ENCODE data around the gene OR1F1.
"Not testable (repeated sequence)": the region's sequence is repeated elsewhere in the genome, so short reads cannot be mapped to it uniquely, and the experiment has no call there.

Gene OR1F1

GRCh38 chr16:3180445-3180878, 7.5 kb upstream of the OR1F1 start:
- H3K27me3 ChIP-seq (ENCODE audit: control insufficient read depth, low read length), result peaks cover 39% of the 10 kb centered on the region
- no peak overlapping the region for H3K4me3 ChIP-seq (ENCODE audit: low read length)
- no peak for TF ChIP-seq EZH2phosphoT487 (IDR thresholded peaks at IDR 0.05; ENCODE audit: borderline replicate concordance, low read length)
- TF ChIP-seq, protein P1, sequence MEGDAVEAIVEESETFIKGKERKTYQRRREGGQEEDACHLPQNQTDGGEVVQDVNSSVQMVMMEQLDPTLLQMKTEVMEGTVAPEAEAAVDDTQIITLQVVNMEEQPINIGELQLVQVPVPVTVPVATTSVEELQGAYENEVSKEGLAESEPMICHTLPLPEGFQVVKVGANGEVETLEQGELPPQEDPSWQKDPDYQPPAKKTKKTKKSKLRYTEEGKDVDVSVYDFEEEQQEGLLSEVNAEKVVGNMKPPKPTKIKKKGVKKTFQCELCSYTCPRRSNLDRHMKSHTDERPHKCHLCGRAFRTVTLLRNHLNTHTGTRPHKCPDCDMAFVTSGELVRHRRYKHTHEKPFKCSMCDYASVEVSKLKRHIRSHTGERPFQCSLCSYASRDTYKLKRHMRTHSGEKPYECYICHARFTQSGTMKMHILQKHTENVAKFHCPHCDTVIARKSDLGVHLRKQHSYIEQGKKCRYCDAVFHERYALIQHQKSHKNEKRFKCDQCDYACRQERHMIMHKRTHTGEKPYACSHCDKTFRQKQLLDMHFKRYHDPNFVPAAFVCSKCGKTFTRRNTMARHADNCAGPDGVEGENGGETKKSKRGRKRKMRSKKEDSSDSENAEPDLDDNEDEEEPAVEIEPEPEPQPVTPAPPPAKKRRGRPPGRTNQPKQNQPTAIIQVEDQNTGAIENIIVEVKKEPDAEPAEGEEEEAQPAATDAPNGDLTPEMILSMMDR (IDR thresholded peaks at IDR 0.05; ENCODE audit: low read depth, low read length, poor library complexity, severe bottlenecking), result no peak
- no peaks in the 10 kb centered on the region for H4K20me1 ChIP-seq (ENCODE audit: control insufficient read depth, insufficient read depth, low read depth, low read length)
- H3K36me3 ChIP-seq (ENCODE audit: control insufficient read depth, low read length), result no peaks in the 10 kb centered on the region
- no peaks in the 10 kb centered on the region for H3K9me2 ChIP-seq (replicated peaks; ENCODE audit: control insufficient read depth, low read length)
- no peak overlapping the region for H3K4me2 ChIP-seq (ENCODE audit: low read length)
- H3K27ac ChIP-seq (ENCODE audit: low read depth, low read length), result no peak overlapping the region
- H3F3A ChIP-seq (ENCODE audit: control insufficient read depth, insufficient read depth), result no peaks in the 10 kb centered on the region
- H3K79me2 ChIP-seq (ENCODE audit: control insufficient read depth, low read length), result no peaks in the 10 kb centered on the region
- H3K9me3 ChIP-seq (ENCODE audit: control insufficient read depth, insufficient read depth, low read length), result 0 out of 2 replicates have a peak, but pooled peaks cover 4% of the 10 kb centered on the region
- peaks cover under 1% of the 10 kb centered on the region; the same call in 1 of the 2 replicates for H3K4me1 ChIP-seq (ENCODE audit: control insufficient read depth, low read length)

GRCh38 chr16:3182293-3182607, 5.8 kb upstream of the OR1F1 start:
- not testable (repeated sequence) for H3K4me3 ChIP-seq (ENCODE audit: low read length)

DNA sequence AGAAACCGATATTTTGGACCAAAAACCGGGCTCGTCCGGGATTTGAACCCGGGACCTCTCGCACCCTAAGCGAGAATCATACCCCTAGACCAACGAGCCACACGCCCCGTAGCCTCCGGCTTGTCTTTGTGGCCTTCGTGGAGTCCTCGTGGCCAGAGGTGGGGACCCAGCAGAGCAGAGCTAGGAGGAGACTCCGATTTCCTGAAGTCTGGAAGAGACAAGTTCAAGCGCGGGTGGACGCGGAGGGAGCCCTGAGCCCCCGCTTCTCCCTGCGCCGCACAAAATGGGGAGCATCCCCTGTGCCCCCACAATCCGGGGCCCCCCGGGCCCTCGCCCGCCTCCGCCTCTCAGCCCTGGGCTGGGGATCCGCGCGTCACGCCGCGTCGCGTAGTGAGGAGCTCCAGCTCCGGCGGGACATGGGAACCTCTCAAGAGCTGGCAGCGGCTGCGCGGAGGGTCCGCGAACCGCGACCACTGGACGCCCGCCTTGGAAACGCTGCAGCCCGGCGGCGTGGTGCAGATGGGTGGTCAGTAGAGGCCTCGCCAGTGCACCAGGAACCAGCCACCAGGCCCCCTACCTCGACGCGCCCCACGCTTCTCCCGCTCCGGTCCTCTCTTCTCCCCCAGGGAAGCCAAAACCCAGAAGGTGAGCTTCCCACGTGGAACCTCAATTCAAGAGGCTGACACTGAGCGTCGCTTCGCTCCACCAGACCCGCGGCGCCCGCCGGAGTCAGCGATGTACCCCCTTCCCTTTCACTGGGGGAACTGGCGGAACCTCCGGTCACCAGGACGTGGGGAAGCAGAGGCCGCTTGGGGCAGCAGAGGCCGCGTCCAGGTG, 5.2 kb upstream of the OR1F1 start:
- Histone ChIP-seq H3K4me3 (ENCODE audit: low read length) (no peak overlapping the region), H3K4me2 (ENCODE audit: low read length) (no peak overlapping the region), H4K20me1 (ENCODE audit: control insufficient read depth, insufficient read depth, low read depth, low read length) (no peaks in the 10 kb centered on the region), H3K36me3 (ENCODE audit: control insufficient read depth, low read length) (no peaks in the 10 kb centered on the region), H3K4me1 (ENCODE audit: control insufficient read depth, low read length) (no peaks in the 10 kb centered on the region), H3K9me3 (ENCODE audit: control insufficient read depth, insufficient read depth, low read length) (0 out of 2 replicates have a peak, but pooled peaks cover 4% of the 10 kb centered on the region), H3K79me2 (ENCODE audit: control insufficient read depth, low read length) (no peaks in the 10 kb centered on the region), H3K27me3 (ENCODE audit: control insufficient read depth, low read length) (peaks cover 47% of the 10 kb centered on the region), H3F3A (ENCODE audit: control insufficient read depth, insufficient read depth) (no peaks in the 10 kb centered on the region), H3K27ac (ENCODE audit: low read depth, low read length) (no peak overlapping the region), H3K9me2 (replicated peaks; ENCODE audit: control insufficient read depth, low read length) (no peaks in the 10 kb centered on the region)
- TF ChIP-seq, protein P1 (IDR thresholded peaks at IDR 0.05; ENCODE audit: low read depth, low read length, poor library complexity, severe bottlenecking), result no peak
- TF ChIP-seq EZH2phosphoT487 (IDR thresholded peaks at IDR 0.05; ENCODE audit: borderline replicate concordance, low read length), result no peak

More at GRCh38 chr16:3182293-3182607, 5.8 kb upstream of the OR1F1 start:
- not testable (repeated sequence) for H4K20me1 ChIP-seq (ENCODE audit: control insufficient read depth, insufficient read depth, low read depth, low read length); H3K79me2 ChIP-seq (ENCODE audit: control insufficient read depth, low read length); H3K36me3 ChIP-seq (ENCODE audit: control insufficient read depth, low read length); H3K27ac ChIP-seq (ENCODE audit: low read depth, low read length); H3K9me3 ChIP-seq (ENCODE audit: control insufficient read depth, insufficient read depth, low read length); H3K9me2 ChIP-seq (replicated peaks; ENCODE audit: control insufficient read depth, low read length); H3F3A ChIP-seq (ENCODE audit: control insufficient read depth, insufficient read depth); H3K4me1 ChIP-seq (ENCODE audit: control insufficient read depth, low read length); H3K4me2 ChIP-seq (ENCODE audit: low read length)
- peaks cover 41% of the 10 kb centered on the region for H3K27me3 ChIP-seq (ENCODE audit: control insufficient read depth, low read length)

- Histone ChIP-seq H3K36me3 (ENCODE audit: control insufficient read depth, low read length) (no peaks in the 10 kb centered on the region), H3K79me2 (ENCODE audit: control insufficient read depth, low read length) (no peaks in the 10 kb centered on the region), H3K4me3 (ENCODE audit: low read length) (no peak overlapping the region), H4K20me1 (ENCODE audit: control insufficient read depth, insufficient read depth, low read depth, low read length) (no peaks in the 10 kb centered on the region), H3K27ac (ENCODE audit: low read depth, low read length) (no peak overlapping the region), H3K4me2 (ENCODE audit: low read length) (no peak overlapping the region), H3K9me2 (replicated peaks; ENCODE audit: control insufficient read depth, low read length) (no peaks in the 10 kb centered on the region), H3K9me3 (ENCODE audit: control insufficient read depth, insufficient read depth, low read length) (0 out of 2 replicates have a peak, but pooled peaks cover 4% of the 10 kb centered on the region), H3K27me3 (ENCODE audit: control insufficient read depth, low read length) (peaks cover 53% of the 10 kb centered on the region), H3F3A (ENCODE audit: control insufficient read depth, insufficient read depth) (no peaks in the 10 kb centered on the region), H3K4me1 (ENCODE audit: control insufficient read depth, low read length) (peaks cover 6% of the 10 kb centered on the region)
- TF ChIP-seq, protein P1 (IDR thresholded peaks at IDR 0.05; ENCODE audit: low read depth, low read length, poor library complexity, severe bottlenecking), result no peak
- TF ChIP-seq EZH2phosphoT487 (IDR thresholded peaks at IDR 0.05; ENCODE audit: borderline replicate concordance, low read length), result no peak
Measured at GRCh38 chr16:3183445-3184139, 4.4 kb upstream of the OR1F1 start.

Data from DOHH2 (cell line).